H1 (cell line): ENCODE results near the gene LY6G6C. TPM values are rescaled to one million over a fixed set of nuclear protein-coding genes. Genes with fewer than 3 reads are reported as not detected.

Source experiments
- NANOG ChIP-seq: IDR thresholded peaks from 2 replicates; pipeline ENCODE4 v1.6.1; 2011; ENCODE audit warnings: low read length, low read depth, mild to moderate bottlenecking, inconsistent platforms; ENCODE audit not compliant: insufficient read depth, poor library complexity, severe bottlenecking
- SUZ12 ChIP-seq: fragments of 200-600 bp; sonication (generic); IDR thresholded peaks from 2 replicates; pipeline ENCODE4 v1.6.1; 2012; ENCODE audit warnings: mild to moderate bottlenecking, inconsistent platforms, low read length, moderate library complexity, mixed read lengths
- polyA plus RNA-seq, 7 experiments: library from polyadenylated mRNA; depleted of rRNA in 3 of 7; stranded (reverse) in 5 of 7; unstranded in 2 of 7; fragments of >200 nt in 5 of 7; fragments of 200-250 nt in 2 of 7; gene quantifications; 1 replicate in 5 of 7; 2 replicates in 1 of 7; 4 replicates in 1 of 7; pipeline versions ENCODE4 v1.2.1 to v1.2.3, GENCODE V29; 2011 to 2013; ENCODE audit warnings: missing spikeins in 2 of 7, mixed read lengths in 2 of 7
- total RNA-seq: library from RNA; stranded (reverse); fragmentation: NEBNext Ultra II Directional; extraction: Animal tissue kit (Norgen Biotek cat#: 25700); gene quantifications from 2 replicates; pipeline ENCODE4 v1.2.1, GENCODE V29; 2021

The LY6G6C gene
- total and polyA plus RNA-seq, 2 of the 8 experiments (the other 6 are each of a cell fraction or from before 2014, with no cell fraction given), result 0.23 TPM; not detected in 1

DNA sequence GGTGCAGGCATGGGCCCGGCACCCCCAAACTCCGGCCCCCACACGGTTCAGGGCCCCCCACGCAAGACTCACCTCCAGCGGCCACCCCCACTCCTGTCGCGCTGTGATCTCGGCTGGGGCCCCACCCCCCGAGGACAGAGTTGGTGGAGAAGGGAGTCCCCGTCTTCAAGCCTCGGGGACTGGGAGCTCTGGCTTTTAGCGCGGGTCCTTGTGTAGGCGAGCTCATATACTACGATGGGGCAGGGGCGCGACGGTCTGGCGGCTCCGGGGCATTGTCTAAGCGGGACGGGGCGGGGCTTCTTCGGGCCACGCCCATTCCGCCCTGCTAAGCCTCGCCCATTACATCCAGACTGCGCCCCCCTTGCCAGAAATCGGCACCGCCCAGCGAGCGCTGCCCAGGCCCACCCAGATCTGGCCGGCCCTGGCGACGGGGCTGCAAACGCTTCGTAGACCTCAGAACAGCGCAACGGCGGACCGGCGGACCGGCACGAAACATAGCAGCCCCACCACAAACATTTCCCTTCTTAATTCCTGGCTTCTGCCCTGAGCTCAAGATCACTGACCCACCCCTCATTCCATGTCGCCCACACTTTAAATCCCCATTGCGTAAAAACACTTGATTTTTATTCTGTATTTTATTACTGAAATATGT lies 8.6 kb upstream of the LY6G6C start (continued):
- TF ChIP-seq NANOG (no peak), SUZ12 (no peak)
